ENCODE measurements around the gene KIZ.

DNA sequence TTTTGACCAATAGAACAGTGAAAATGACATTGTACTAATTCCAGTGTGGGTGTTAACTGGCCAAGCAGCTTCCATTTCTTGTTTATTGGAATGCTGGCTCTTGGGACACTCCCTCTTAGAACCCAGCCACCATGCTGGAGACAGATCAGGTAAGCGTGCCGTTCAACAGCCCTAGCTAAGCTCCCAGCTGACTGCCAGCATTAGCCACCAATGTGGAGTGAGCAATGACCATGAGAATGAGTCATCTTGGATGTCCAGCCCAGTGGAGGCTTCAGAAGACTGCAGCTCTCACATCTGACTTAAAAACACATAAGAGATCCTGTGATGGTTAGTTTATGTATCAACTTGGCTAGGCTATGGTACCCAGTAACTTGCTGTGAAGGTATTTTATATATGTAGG is 16.7 kb upstream of the KIZ start:
- no peak for TF ChIP-seq POLR2A (IDR thresholded peaks at IDR 0.05)
- TF ChIP-seq, protein P1, sequence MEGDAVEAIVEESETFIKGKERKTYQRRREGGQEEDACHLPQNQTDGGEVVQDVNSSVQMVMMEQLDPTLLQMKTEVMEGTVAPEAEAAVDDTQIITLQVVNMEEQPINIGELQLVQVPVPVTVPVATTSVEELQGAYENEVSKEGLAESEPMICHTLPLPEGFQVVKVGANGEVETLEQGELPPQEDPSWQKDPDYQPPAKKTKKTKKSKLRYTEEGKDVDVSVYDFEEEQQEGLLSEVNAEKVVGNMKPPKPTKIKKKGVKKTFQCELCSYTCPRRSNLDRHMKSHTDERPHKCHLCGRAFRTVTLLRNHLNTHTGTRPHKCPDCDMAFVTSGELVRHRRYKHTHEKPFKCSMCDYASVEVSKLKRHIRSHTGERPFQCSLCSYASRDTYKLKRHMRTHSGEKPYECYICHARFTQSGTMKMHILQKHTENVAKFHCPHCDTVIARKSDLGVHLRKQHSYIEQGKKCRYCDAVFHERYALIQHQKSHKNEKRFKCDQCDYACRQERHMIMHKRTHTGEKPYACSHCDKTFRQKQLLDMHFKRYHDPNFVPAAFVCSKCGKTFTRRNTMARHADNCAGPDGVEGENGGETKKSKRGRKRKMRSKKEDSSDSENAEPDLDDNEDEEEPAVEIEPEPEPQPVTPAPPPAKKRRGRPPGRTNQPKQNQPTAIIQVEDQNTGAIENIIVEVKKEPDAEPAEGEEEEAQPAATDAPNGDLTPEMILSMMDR (IDR thresholded peaks at IDR 0.05): no peak
